RWPE1 (cell line): Measurements from ENCODE around the gene PDIA5.

Experiments used
- CTCF ChIA-PET: fragments of 350-600 bp; sonication (Branson Sonifier 250); formaldehyde crosslinking; extraction: SDS; loops from one replicate; lab custom pipeline; 2021; lab: Yijun Ruan, JAX
- POLR2A ChIA-PET: fragments of 400-600 bp; formaldehyde crosslinking; extraction: SDS; loops from one replicate; lab custom pipeline; 2020; ENCODE audit warnings: antibody characterized with exemption; ENCODE audit not compliant: low non-redundant PET; lab: Yijun Ruan, JAX
- DNase-seq: peaks from one replicate; pipeline ENCODE4 v3.0.0; 2012; ENCODE audit warnings: low spot score
- H3K27ac ChIP-seq: fragments of 450-650 bp; 2 replicates; pipeline ENCODE4 v1.5.1; 2017
- TF ChIP-seq, protein P1 (sequence below): fragments of 450-650 bp; conservative IDR thresholded peaks from 2 replicates; pipeline ENCODE4 v1.5.1; 2017; ENCODE audit warnings: low read depth, mild to moderate bottlenecking

The PDIA5 gene

GRCh38 chr3:123037015-123037375 is 29.8 kb upstream of the PDIA5 start:
- no peak for DNase-seq
- no peak overlapping the region for H3K27ac ChIP-seq
- TF ChIP-seq, protein P1, sequence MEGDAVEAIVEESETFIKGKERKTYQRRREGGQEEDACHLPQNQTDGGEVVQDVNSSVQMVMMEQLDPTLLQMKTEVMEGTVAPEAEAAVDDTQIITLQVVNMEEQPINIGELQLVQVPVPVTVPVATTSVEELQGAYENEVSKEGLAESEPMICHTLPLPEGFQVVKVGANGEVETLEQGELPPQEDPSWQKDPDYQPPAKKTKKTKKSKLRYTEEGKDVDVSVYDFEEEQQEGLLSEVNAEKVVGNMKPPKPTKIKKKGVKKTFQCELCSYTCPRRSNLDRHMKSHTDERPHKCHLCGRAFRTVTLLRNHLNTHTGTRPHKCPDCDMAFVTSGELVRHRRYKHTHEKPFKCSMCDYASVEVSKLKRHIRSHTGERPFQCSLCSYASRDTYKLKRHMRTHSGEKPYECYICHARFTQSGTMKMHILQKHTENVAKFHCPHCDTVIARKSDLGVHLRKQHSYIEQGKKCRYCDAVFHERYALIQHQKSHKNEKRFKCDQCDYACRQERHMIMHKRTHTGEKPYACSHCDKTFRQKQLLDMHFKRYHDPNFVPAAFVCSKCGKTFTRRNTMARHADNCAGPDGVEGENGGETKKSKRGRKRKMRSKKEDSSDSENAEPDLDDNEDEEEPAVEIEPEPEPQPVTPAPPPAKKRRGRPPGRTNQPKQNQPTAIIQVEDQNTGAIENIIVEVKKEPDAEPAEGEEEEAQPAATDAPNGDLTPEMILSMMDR, result no peak
- CTCF ChIA-PET, result no interaction called here
- POLR2A ChIA-PET, result no interaction called here

DNA sequence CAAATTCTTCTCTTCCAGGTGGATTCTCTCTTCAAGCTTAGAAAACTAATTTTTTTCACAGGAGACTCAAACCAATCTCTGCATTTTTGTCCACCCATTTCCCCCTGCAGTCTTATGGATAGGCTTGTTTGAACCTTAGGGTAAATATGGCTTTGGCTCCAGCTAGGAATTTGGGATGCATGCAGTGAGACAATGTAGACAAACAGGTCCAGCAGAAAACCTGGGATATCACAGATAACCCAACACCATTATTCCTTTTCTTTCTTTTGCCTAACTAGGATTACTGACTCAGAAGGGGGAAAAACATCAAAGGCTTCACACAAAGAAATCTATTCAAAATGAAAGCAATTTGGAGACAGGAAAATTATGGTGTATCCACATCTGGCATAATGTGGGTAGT is 28.1 kb upstream of the PDIA5 start:
- TF ChIP-seq, protein P1, result no peak
- POLR2A ChIA-PET, result no interaction called here
- no peak for DNase-seq
- H3K27ac ChIP-seq, result no peak overlapping the region
- CTCF ChIA-PET, result interaction anchor here (0.9 to 1.5 kb wide), 2 partner anchors 11 to 147 kb away, joined by 4 to 5 read pairs; partner anchors contain the start of gene SEMA5B

- no peak overlapping the region for H3K27ac ChIP-seq
- TF ChIP-seq, protein P1, result no peak
- POLR2A ChIA-PET, result no interaction called here
- no peak for DNase-seq
- CTCF ChIA-PET, result interaction anchor here (0.9 kb wide), 1 partner anchor 147 kb away, joined by 4 read pairs; no protein-coding TSS in a partner anchor
Measured at GRCh38 chr3:123039178-123039577, 27.6 kb upstream of the PDIA5 start.

DNA sequence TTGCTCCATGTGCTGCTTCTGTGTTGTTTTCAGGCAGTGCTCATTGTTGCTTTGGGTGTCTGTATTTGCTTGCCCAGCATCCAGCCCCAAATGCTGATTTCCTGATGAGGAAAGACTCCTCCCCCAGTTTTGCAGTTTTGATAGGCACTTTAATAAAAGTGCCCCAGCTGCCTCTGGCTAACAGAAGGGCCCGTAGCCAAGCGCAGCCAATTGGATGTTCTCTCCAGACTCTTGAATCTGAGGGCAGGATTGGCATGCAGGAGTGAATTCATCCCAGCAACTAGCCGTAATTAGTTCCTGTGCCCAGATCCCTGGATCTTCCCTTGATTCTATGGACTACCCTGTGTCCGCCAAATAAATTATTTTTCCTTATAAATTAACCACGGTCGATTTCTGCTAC is 24.4 kb upstream of the PDIA5 start:
- no peak for DNase-seq
- no peak overlapping the region for H3K27ac ChIP-seq
- POLR2A ChIA-PET, result no interaction called here
- CTCF ChIA-PET, result interaction anchor here (0.8 kb wide), 1 partner anchor 129 kb away, joined by 4 read pairs; no protein-coding TSS in a partner anchor
- TF ChIP-seq, protein P1, result no peak

DNA sequence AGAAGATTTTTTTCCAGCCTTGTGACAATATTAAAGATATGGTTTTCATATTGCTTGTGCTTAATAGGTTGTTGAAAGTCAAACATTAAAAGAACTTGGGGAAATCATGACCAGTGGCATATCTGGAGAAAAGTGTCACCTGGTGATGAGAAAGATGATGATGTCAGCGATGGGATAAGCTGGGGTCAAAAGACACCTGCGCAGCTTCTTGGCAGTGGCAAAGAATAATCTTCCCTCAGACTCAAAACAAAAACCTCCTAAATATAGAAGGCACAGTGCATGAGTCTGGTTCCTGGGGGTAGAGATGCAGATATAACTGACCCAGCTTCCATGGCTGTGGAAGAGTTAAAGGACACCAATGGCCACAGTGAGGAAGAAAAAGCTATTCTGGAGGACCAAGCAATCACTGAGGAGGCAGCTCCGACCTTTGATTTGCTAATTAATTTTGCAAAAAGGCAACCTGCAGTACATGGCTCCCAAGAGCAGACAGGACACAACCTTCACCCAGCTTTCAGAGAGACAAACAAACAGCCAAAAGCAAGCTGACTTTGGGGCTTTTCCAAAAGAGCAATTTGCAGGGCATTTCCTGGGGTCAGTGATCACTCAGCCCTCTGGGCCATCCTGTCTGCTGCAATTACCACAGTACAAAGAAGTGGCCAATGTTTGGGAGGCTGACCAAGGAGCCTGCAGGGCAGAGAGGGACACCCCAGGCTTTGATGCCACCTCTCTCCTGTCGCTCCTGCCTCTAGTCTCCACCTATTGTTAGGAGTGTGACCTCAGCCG is 21.7 kb upstream of the PDIA5 start:
- TF ChIP-seq, protein P1, result no peak
- H3K27ac ChIP-seq, result no peak overlapping the region
- DNase-seq, result no peak
- CTCF ChIA-PET, result no interaction called here
- POLR2A ChIA-PET, result no interaction called here

DNA sequence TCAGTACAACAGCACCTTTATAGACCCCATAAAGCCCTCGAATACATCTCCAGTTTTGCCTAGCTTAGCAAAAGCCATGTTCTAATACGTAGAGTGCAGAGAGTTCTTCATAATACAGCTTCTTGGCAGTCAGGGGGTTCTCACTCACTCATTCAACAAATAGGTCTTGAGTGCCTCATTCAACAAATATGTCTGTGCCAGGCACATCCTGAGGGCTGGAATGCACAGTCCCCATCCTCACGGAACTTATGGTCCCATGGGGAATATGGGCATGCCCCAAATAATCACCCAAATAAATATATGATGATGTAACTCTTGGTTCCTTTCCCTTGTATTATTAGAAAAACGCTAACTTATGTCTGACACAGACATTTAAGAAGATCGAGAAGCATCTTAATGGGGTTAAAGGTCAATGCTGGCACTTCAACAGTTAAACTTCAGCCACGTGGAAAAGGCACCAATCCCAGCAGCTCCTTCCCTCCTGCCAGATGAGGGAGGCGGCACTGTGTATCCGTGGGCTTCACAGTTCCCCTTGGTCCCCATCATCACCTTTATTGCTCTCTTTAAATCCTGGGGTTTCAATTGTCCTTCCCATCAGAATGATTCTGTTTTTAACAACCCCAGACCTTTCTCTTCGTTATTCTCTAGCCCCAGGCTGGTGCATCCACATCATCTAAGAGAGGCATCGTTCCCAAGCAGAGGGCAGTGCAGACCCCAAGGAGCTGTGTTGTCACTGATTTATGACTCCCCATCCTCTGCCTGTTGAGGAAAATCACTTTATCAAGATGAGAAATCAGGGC is 20.4 kb upstream of the PDIA5 start:
- H3K27ac ChIP-seq, result no peak overlapping the region
- TF ChIP-seq, protein P1, result no peak
- DNase-seq, result no peak
- POLR2A ChIA-PET, result no interaction called here
- CTCF ChIA-PET, result no interaction called here
